HL-60 (cell line): ENCODE data around the gene RUFY4.

Experiments used
- DNase-seq, 2 experiments: peaks; one replicate each; pipeline ENCODE4 v3.0.0-alpha.2; 2010 to 2020; ENCODE audit warnings: low read depth in 1 of 2, low spot score in 1 of 2
- H3K27ac ChIP-seq: fragments of 250-450 bp; sonication (Bioruptor Pico); replicated peaks from 2 replicates; pipeline ENCODE4 v1.5.1; 2020; ENCODE audit warnings: mild to moderate bottlenecking, moderate library complexity
- H3K27me3 ChIP-seq: fragments of 250-450 bp; sonication (Bioruptor Pico); 2 replicates; pipeline ENCODE4 v1.5.1; 2021; ENCODE audit warnings: mild to moderate bottlenecking, moderate library complexity; ENCODE audit not compliant: insufficient read depth, poor library complexity, severe bottlenecking
- H3K4me3 ChIP-seq: replicated peaks from 2 replicates; pipeline ENCODE4 v1.5.1; 2011; ENCODE audit warnings: mild to moderate bottlenecking, control low read depth, low read length; ENCODE audit not compliant: insufficient read depth
- CTCF ChIP-seq: IDR thresholded peaks from one replicate; pipeline ENCODE4 v1.5.1; 2011; ENCODE audit warnings: low read length, control low read depth, inconsistent platforms; ENCODE audit not compliant: insufficient read depth
- GABPA ChIP-seq: IDR thresholded peaks from 2 replicates; pipeline ENCODE4 v1.6.1; 2012; ENCODE audit warnings: low read depth
- POLR2AphosphoS5 ChIP-seq: IDR thresholded peaks from 2 replicates; pipeline ENCODE4 v1.6.1; 2012; ENCODE audit warnings: low read depth
- REST ChIP-seq: IDR thresholded peaks from 2 replicates; pipeline ENCODE4 v1.6.1; 2012; ENCODE audit warnings: low read depth; ENCODE audit not compliant: insufficient replicate concordance
- SPI1 ChIP-seq: IDR thresholded peaks from 2 replicates; pipeline ENCODE4 v1.6.1; 2012; ENCODE audit warnings: low read depth, mild to moderate bottlenecking, borderline replicate concordance

RUFY4 gene

DNA sequence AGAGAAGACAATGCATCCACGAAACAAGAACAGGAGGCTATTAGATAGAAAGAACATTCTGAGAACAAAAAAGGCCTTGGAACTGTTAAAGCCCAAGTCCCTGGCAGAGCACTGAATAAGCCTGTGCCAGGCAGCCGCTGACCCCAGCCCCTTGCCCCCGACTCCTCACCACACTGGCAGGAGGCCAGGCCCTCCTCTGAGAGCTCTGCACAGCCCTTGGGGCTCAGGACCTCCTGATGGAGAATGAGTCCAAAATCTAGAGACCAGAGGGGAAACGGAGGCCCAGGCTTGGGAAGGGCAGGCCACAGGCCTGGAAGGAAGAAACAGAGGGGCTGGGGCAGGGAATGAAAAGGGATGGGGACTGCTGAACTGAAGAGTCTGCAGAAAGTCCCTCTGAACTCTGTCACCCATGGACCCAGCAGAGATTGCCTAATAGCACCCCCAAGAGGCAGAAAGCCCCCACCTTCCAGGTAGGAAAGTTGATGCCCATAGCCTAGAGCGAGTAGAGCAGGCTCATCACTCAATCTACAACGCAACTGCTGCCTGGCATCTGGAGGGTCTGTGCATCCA lies 48.0 kb upstream of the RUFY4 start:
- no peak overlapping the region for H3K4me3 ChIP-seq
- DNase-seq: no peak
- TF ChIP-seq REST: no peak
- no peak for TF ChIP-seq GABPA
- TF ChIP-seq SPI1: no peak
- no peak for TF ChIP-seq CTCF
- TF ChIP-seq POLR2AphosphoS5: no peak
- H3K27ac ChIP-seq: no peak overlapping the region
- H3K27me3 ChIP-seq: no peaks in the 10 kb centered on the region

GRCh38 chr2:218021536-218022071 lies 47.4 kb upstream of the RUFY4 start:
- TF ChIP-seq GABPA (no peak), SPI1 (no peak), CTCF (no peak), REST (no peak), POLR2AphosphoS5 (no peak)
- no peaks in the 10 kb centered on the region for H3K27me3 ChIP-seq
- no peak overlapping the region for H3K27ac ChIP-seq
- H3K4me3 ChIP-seq: no peak overlapping the region
- DNase-seq: no peak

DNA sequence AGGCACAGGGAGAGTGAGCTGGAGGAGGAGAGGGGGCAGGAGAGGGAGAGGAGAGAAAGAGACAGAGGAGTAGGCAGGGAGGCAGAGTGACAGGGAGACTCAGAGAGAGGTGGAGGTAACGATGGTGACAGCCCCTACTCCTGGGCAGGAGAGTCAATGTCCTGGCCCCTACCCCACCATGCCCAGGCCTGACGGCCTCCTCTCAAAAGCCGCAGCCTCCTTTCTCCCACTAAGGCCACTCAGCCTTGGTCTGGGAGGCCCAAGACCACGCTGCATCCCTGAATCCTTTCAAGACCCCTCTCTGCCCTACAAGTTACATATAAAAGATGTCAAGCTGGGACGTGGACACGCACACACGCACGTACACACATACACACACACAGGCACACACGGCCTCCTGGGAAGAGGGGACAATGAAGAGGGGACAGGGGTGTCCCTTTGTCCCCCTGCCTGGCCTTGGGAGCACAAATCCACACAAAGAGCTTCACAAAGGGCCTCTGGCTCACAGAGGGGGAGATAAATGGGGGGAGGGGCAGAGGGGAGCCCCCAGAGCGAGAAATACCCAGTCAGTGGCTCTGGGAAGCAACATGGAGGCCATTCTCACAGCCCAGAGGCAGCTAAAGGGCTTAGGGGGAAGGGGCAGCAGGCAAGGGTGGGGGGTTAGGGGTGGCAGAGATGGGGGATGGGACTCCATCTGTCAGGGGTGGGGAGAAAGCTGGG lies 46.8 kb upstream of the RUFY4 start:
- Histone ChIP-seq H3K27ac (no peak overlapping the region), H3K4me3 (no peak overlapping the region), H3K27me3 (no peaks in the 10 kb centered on the region)
- TF ChIP-seq SPI1: no peak
- no peak for TF ChIP-seq POLR2AphosphoS5
- TF ChIP-seq CTCF: no peak
- no peak for TF ChIP-seq REST
- no peak for TF ChIP-seq GABPA
- no peak for DNase-seq
